GM21576 (cell line): ENCODE results near the gene ATOH8.
A peak's percentile ranks its signal among the peaks of the same experiment; 100 is the strongest.

Experiments
- ATAC-seq: cut with Tn5 transposase; IDR thresholded peaks from one replicate; pipeline ENCODE4 v1.9.1; 2021; ENCODE audit warnings: mild to moderate bottlenecking, moderate library complexity; ENCODE audit not compliant: unreplicated experiment

ATOH8 gene

DNA sequence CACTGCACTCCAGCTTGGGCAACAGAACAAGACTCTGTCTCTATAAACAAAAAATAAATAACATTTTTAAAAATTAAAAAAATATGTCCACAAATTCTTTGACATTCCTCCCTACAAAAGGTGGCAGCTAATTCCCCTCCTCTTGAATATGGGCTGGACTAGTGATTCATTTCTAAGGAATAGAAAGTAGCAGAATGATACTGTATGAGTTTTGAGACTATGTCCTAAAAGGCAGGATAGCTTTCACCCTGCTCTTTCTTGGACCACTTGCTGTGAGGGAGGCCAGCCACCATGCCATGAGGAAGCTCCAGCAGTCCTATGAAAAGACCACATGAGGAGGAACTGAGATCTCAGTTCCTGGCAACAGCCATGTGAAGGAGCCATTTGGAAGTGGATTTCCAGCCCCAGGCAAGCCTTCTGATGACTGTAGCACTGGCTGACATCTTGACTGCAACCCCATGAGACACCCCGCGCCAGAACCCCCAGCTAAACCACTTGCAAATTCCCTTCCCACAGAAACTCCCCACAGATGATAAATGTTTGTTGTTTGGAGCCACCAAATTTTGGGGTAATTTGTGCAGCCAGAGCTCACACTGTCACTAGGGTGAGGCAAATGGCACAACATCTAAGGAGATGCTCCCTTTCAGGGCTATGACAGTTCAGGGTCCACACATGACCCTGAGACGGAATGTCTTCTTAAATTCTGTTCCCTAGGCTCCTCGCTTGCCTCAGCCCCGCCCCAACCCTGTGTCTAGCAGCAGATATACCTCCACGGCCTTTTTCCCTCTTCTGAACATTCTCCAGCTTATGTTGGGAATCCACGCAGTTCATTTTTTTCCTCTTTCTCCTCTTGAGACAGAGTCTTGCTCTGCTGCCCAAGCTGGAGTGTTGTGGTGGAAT, 17.1 kb upstream of the ATOH8 start:
- ATAC-seq, result no peak

GRCh38 chr2:85737481-85737880, 16.3 kb upstream of the ATOH8 start:
- no peak for ATAC-seq

GRCh38 chr2:85737961-85738360, 15.8 kb upstream of the ATOH8 start:
- ATAC-seq, result no peak

GRCh38 chr2:85740193-85740592, 13.6 kb upstream of the ATOH8 start:
- no peak for ATAC-seq

DNA sequence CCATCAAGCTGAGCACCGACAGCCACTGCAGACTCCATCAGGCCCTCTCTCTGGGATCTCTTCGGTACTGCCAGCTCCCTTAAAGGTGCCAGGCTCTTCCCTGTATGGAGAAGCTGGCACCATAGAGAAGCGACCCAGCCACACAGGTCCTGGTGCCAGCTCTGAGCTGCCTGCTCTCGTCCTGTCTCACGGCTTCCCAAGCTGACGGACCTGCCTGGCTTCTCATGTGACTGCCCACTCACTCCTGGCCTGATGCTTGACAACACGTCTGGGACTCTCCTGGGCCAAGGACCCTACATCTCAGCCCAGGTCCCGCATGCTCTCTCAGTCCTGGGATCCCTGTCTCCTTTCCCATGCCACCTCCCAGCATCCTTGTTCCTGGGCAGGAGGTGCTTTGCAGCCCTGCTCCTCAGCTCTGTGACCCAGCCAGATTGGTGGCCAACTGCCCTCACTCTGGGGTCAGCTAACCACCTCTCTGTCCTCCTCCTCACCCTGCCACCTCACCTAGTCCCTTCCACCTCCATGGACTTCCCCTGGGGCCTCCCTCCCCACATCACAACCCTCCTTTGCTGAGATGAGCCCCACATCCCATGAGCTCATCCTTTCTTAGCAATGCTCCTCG, 12.5 kb upstream of the ATOH8 start:
- ATAC-seq, result no peak

GRCh38 chr2:85741833-85742455, 11.8 kb upstream of the ATOH8 start:
- ATAC-seq, result no peak

GRCh38 chr2:85743304-85743978, 10.3 kb upstream of the ATOH8 start:
- ATAC-seq, result no peak

DNA sequence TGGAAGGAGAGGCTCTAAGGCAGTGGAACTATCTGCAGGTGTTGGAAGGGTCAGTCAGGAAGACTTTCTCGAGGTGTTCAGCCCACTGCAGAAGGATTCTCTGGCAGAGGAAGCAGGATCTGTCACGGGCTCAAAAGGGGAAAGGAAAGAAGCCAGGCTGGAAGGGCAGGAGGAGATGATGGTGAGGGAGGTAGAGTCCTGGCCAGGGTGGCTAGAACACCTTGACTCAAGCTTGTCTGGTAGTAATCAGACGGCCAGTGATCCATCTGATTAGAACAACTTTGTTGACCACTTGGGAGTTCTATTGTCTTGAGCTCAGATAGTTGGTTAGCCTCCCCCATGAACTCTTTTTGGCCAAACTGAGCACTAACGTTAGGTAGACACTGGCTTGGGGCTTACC, 9.7 kb upstream of the ATOH8 start:
- no peak for ATAC-seq

- no peak for ATAC-seq
These were observed 8.8 kb upstream of the ATOH8 start for GRCh38 chr2:85744741-85745601.

GRCh38 chr2:85745619-85746018, 8.2 kb upstream of the ATOH8 start:
- ATAC-seq, result no peak

DNA sequence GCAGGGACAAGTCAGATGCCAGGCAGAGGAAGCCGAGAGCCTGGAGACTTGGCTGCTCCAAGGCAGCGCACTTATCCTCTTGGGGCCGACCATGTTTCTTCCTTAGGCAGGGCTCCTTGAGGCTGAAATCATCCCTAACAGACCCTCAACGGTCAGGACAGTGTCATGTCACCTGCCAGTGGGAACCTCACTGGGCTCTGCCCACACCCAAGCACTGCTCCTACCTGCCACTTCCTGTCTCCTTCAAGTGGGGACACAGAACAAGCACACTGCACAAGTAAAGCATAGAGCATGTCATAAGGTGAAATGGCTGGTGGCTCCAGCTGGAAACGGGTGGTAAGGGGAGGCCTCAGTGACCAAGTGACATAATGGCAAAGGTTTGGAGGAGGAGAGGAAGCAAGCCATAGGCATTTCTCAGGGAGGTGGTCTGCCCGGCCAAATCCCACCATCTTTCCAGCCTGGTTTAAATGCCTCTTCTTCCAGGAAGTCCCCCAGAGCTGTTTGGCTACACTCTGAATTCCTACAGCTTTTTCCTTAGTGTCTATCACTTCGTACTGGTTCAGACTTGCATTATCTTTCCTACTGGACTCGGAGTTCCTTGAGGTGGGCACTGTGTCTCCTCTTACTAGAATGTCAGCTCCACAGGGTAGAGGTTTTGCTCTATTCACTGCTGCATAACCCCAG, 7.3 kb upstream of the ATOH8 start:
- ATAC-seq, result no peak

GRCh38 chr2:85747441-85747840, 6.3 kb upstream of the ATOH8 start:
- no peak for ATAC-seq

DNA sequence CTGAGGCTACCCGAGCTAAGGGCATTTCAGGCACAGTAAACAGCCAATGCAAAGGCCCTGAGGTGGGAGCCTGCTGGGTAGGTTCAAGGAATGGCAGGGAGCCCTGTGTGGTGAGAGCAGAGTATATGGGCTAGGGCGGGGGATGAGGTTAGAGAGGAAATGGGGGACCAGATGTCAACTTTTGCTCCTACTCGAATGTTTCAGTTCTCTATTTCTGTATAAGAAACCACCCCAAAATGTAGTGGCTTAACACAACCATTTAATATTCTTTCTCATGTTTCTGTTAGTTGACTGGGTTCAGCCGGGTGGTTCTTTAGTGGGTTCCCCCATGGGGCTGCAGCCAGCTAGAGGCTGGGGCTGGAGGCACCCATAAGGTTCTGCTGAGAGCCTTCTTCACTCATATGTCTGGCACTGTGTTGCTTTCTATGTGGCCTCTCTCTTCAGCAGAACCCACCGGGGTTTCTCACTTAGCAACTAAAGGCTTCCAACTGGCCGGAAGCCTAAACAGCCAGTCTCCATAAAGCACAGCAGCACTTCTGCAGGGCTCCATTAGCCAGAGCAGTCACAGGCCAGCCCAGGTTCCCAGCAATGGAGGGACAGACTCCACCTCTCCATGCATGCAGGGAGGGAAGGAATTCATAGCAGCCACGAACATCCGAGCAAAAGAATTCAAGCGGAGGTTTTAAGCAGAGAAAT, 5.6 kb upstream of the ATOH8 start:
- ATAC-seq, result peak; percentile 83

GRCh38 chr2:85748985-85749875, 4.6 kb upstream of the ATOH8 start:
- ATAC-seq, result no peak

- no peak for ATAC-seq
These were observed 2.9 kb upstream of the ATOH8 start for GRCh38 chr2:85750587-85751575.

DNA sequence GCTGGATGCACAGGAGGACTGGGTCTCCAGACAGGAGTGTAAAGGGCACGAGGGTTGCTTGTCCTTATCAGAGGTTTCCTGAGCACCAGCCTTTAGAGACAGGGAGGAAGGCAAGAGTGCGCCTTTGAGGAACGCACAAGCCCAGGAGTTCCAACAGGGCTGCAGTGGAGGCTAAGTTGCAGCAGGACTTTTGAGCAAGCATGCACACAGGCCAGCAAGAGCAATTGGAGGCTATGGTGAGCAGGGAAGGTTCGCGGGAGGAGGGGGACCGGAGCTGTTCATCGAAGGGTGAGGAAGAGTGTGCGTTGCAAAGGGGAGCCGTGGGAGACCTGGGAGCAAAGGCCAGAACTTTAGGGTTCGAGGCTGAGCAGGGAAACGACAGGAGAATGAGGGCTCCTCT, 2.2 kb upstream of the ATOH8 start:
- no peak for ATAC-seq

DNA sequence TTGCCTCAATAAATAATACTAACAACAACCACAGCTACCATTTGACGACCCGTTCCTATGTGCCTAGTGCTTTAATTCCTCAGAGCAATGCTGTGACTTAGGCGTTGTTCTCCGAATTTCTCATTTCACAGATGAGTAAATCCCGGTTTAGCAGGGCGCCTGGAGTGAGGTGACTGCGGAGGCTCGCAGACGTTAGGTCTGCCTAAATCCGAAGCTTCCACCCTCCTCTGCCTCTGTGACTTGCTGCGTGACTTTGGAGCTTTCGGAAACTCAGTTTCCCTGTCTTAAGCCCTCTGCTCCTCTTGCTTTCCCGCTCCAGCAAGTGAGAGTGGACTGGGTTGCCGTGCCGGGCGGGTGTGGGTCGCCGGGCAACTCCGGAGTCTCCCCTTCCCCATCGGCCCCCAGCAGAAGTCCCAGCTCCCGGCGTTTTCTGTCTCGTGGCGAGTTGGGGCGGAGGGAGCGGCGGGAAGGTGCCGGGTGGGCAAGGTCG, 711 bp upstream of the ATOH8 start:
- no peak for ATAC-seq
